GM12878 (cell line): ENCODE measurements around the gene POU2F3. TPM values are rescaled to one million over a fixed set of nuclear protein-coding genes. Genes with fewer than 3 reads are reported as not detected.

Experiments used
- ATAC-seq: fragments of 200-7000 bp; cut with Tn5 transposase; 3 replicates; pipeline ENCODE4 v1.9.1; 2020; ENCODE audit warnings: mild to moderate bottlenecking, moderate library complexity
- BruUV-seq: library from RNA; stranded (reverse); fragments of 400-500 nt; replicated peaks from 2 replicates; lab custom pipeline; 2021; lab: Mats Ljungman, UMichigan
- CTCF ChIA-PET: fragments of 300-600 bp; sonication (Branson Sonifier 250); formaldehyde crosslinking; extraction: SDS; loops from one replicate; lab custom pipeline; 2021; ENCODE audit warnings: inconsistent platforms; lab: Yijun Ruan, JAX
- POLR2A ChIA-PET: fragments of 350-600 bp; formaldehyde crosslinking; extraction: SDS; loops from one replicate; lab custom pipeline; 2021; ENCODE audit warnings: inconsistent platforms; lab: Charles Lee
- RAD21 ChIA-PET: fragments of 300-600 bp; sonication (Branson Sonifier 250); formaldehyde crosslinking; loops from one replicate; lab custom pipeline; 2023; ENCODE audit warnings: antibody characterized with exemption; ENCODE audit not compliant: unreplicated experiment; lab: Charles Lee
- SMC1A ChIA-PET: fragments of 300-600 bp; sonication (Branson Sonifier 250); formaldehyde crosslinking; loops from one replicate; lab custom pipeline; 2023; ENCODE audit not compliant: unreplicated experiment, uncharacterized antibody; lab: Charles Lee
- DNase-seq: peaks from one replicate; pipeline ENCODE4 v3.0.0-alpha.2; 2011; ENCODE audit warnings: low read depth, low spot score
- FAIRE-seq: peaks from 3 replicates; lab custom pipeline; 2011; peaks lifted over from hg19 to GRCh38; lab: Jason Lieb, UNC
- H2AFZ ChIP-seq: 2 replicates; pipeline ENCODE4 v1.6.0; 2011; ENCODE audit warnings: low read depth, low read length, control low read depth; ENCODE audit not compliant: control insufficient read depth
- H3K27ac ChIP-seq: 2 replicates; pipeline ENCODE4 v1.5.1; 2011; ENCODE audit warnings: control low read depth; ENCODE audit not compliant: control insufficient read depth, insufficient read depth
- H3K27me3 ChIP-seq, 2 experiments: replicated peaks in 1 of 2; 2 replicates each; pipeline versions ENCODE4 v1.6.0 to v1.6.1; 2011; ENCODE audit warnings: low read length in 1 of 2; ENCODE audit not compliant: control insufficient read depth in 2 of 2, insufficient read depth in 2 of 2
- H3K36me3 ChIP-seq, 2 experiments: 2 replicates each; pipeline ENCODE4 v1.5.1; 2011; ENCODE audit warnings: low read length in 1 of 2; ENCODE audit not compliant: control insufficient read depth in 2 of 2, insufficient read depth in 2 of 2
- H3K4me1 ChIP-seq: 2 replicates; pipeline ENCODE4 v1.6.1; 2011; ENCODE audit warnings: mild to moderate bottlenecking, low read length, moderate library complexity, mixed read lengths; ENCODE audit not compliant: control insufficient read depth, insufficient read depth
- H3K4me2 ChIP-seq: 2 replicates; pipeline ENCODE4 v1.6.0; 2011; ENCODE audit warnings: control low read depth; ENCODE audit not compliant: control insufficient read depth, insufficient read depth
- H3K4me3 ChIP-seq: fragments of 200-600 bp; sonication (generic); 2 replicates; pipeline ENCODE4 v1.5.1; 2016
- H3K79me2 ChIP-seq: 2 replicates; pipeline ENCODE4 v1.6.0; 2011; ENCODE audit warnings: low read length; ENCODE audit not compliant: control insufficient read depth, insufficient read depth
- H3K9ac ChIP-seq: 2 replicates; pipeline ENCODE4 v1.8.0; 2011; ENCODE audit warnings: low read length, control low read depth, mixed read lengths; ENCODE audit not compliant: control insufficient read depth, insufficient read depth
- H3K9me3 ChIP-seq: replicated peaks from 3 replicates; pipeline ENCODE4 v1.5.1; 2011; ENCODE audit warnings: mild to moderate bottlenecking, low read length; ENCODE audit not compliant: control insufficient read depth, insufficient read depth
- H4K20me1 ChIP-seq: 2 replicates; pipeline ENCODE4 v1.6.0; 2011; ENCODE audit not compliant: control insufficient read depth, insufficient read depth
- BCLAF1 ChIP-seq: fragments of 450-650 bp; IDR thresholded peaks from 2 replicates; pipeline ENCODE4 v1.6.1; 2017; ENCODE audit warnings: antibody characterized with exemption, mild to moderate bottlenecking, moderate library complexity
- BMI1 ChIP-seq: fragments of 450-650 bp; IDR thresholded peaks from 2 replicates; pipeline ENCODE4 v1.6.1; 2016; ENCODE audit warnings: mild to moderate bottlenecking, moderate library complexity, borderline replicate concordance
- POU2F2 ChIP-seq: IDR thresholded peaks from 3 replicates; pipeline ENCODE4 v1.6.1; 2011; ENCODE audit warnings: low read depth, mild to moderate bottlenecking, low read length, borderline replicate concordance
- SIN3A ChIP-seq: IDR thresholded peaks from 2 replicates; pipeline ENCODE4 v1.6.1; 2012; ENCODE audit warnings: low read depth, low read length, improper control_type of control experiment
- WGBS: methylation state at CpG from one replicate; pipeline ENCODE4 v1.1.6; 2016; ENCODE audit warnings: low lambda C conversion rate; ENCODE audit not compliant: insufficient replicate concordance, insufficient coverage; ENCODE audit errors: missing lambda C conversion rate; 5-methylcytosine and 5-hydroxymethylcytosine counted together
- in situ Hi-C: fragments of 300-500 bp; cut with MboI; formaldehyde crosslinking; loops from 9 replicates; pipeline ENCODE4 v1.14.3; 2018; ENCODE audit warnings: mixed read lengths
- intact Hi-C: fragments of 100-400 bp; cut with micrococcal nuclease; formaldehyde crosslinking; loops from one replicate; pipeline ENCODE4 v1.14.2; 2022; ENCODE audit not compliant: unreplicated experiment
- polyA plus RNA-seq, 11 experiments: library from polyadenylated mRNA; depleted of rRNA in 4 of 11; unstranded in 6 of 11; stranded (reverse) in 5 of 11; fragments of >200 nt; fragmentation: Nextera tagmentation in 4 of 11; fragmentation: Illumina TruSeq in 1 of 11; extraction: Ambion mirVana in 4 of 11; extraction: Trizol in 1 of 11; gene quantifications; 1 replicate in 1 of 11; 2 replicates in 10 of 11; pipeline versions ENCODE4 v1.2.1 to v1.2.3, GENCODE V29; 2011 to 2016; ENCODE audit warnings: inconsistent platforms in 2 of 11, missing spikeins in 2 of 11, low read depth in 1 of 11
- total RNA-seq, 4 experiments: library from RNA; depleted of rRNA in 3 of 4; stranded (reverse); fragments of >200 nt in 3 of 4; fragmentation: Illumina TruSeq in 1 of 4; extraction: Trizol in 1 of 4; gene quantifications; 2 replicates each; pipeline versions ENCODE4 v1.2.1 to v1.2.3, GENCODE V29; 2013 to 2021

POU2F3 gene
- total and polyA plus RNA-seq, 10 of the 15 experiments (the other 5 are each of a cell fraction or from before 2014, with no cell fraction given): 0.09 to 4.4 (median 0.33) TPM

- RAD21 ChIA-PET: no interaction called here
Measured at GRCh38 chr11:120259241-120259640, 19.3 kb downstream of the POU2F3 start.

More at GRCh38 chr11:120259241-120259640, 19.3 kb downstream of the POU2F3 start:
- in situ Hi-C loops: no loop called here
- intact Hi-C loops: no loop called here
- ATAC-seq (no peak), FAIRE-seq (no peak), DNase-seq (no peak)
- H3K9me3 ChIP-seq: no peaks in the 10 kb centered on the region
- 73% methylated on average over 3 of the region's 3 CpGs for WGBS
- no peak overlapping the region for H3K4me3 ChIP-seq
- peaks cover 0 to 7% of the 10 kb centered on the region in 2 experiments; a peak in 3 of 4 replicates for H3K27me3 ChIP-seq
- no peak overlapping the region for H2AFZ ChIP-seq
- H3K79me2 ChIP-seq: no peaks in the 10 kb centered on the region
- BruUV-seq: no TSS peak
- POLR2A ChIA-PET: no interaction called here
- no peaks in the 10 kb centered on the region for H3K36me3 ChIP-seq
- H3K9ac ChIP-seq: no peak overlapping the region
- H3K4me2 ChIP-seq: no peak overlapping the region
- TF ChIP-seq POU2F2 (no peak), SIN3A (no peak), BCLAF1 (no peak), BMI1 (no peak)
- TF ChIP-seq, all 136 proteins: peak for 0
- no peak overlapping the region for H3K27ac ChIP-seq
- SMC1A ChIA-PET: interaction anchor here (1.2 to 2.9 kb wide), 3 partner anchors 9 to 42 kb away, joined by 3 to 10 read pairs (median 6); no protein-coding TSS in a partner anchor
- H4K20me1 ChIP-seq: no peaks in the 10 kb centered on the region
- CTCF ChIA-PET: interaction anchor here (1.0 to 21.3 kb wide), 5 partner anchors 9 to 42 kb away, joined by 3 to 296 read pairs (median 5); no protein-coding TSS in a partner anchor
- peaks cover 9% of the 10 kb centered on the region for H3K4me1 ChIP-seq
